Kidney tubule cell (primary cell): ENCODE data around the gene TFF1.

Experiments used
- DNase-seq: peaks from one replicate; pipeline ENCODE4 v3.0.0-alpha.2; 2018; ENCODE audit warnings: low spot score

TFF1 gene

DNA sequence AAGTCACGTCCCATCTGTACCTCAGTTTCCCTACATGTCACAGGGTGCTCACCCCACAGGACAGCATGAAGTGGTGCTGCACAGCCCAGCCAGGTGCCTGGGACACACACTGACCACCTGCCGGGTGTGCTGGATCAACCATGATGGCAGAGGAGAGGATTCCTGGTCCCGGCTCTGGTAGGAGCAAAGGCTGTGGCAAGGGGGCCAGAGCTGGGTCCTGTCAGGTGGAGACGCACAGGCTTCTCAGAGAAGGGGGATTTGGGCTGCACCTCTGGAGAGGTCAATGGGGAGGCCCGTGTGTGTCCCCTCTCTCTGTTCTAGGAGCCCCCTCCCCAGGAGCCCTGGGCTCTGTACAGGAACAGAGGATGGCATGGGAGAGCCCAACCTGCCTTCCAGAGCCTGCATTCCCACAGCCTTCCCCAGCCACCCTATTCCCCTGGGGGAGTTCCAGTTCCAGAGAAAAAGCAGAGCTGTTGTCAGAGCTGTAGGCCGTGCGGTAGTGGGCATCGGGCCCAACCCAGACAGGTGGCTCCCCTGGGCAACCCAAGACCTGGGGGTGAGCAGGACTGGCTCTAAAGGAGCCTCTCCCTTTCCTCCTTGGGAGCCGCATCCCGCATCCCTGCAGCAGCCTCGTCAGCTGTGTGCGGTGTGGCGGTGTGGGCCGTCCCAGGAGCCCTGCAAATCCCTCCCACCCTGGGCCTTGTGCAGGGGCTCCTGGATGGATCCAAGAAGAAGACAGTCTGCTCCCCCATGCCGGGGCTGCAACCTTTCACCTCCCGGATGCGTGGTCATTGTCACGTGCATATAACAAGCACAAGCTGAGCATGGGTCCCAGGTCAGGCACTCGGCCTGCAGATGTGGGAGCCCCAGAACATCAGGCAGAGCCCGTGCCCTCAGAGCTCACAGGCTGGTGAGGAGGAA is 48.2 kb downstream of the TFF1 start:
- no peak for DNase-seq

DNA sequence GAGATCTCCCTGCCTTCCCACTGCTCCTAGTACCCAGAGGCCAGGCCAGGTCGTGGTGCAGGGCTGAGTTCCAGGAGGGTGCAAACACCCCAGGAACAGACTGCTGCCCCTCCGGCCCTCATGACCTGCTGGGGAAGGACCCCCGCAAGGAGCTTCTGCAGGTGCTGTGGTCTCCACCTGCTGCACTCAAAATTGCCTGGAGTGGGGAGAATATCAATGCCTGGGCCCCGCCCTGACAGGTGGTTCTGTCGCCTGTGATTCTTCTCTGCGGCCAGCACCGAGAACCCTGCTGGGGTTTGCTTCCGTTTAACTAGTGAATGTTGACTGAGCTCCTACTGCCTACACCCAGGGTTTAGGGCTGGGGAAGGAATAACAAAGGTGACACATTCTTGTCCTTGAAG is 49.0 kb downstream of the TFF1 start:
- no peak for DNase-seq

DNA sequence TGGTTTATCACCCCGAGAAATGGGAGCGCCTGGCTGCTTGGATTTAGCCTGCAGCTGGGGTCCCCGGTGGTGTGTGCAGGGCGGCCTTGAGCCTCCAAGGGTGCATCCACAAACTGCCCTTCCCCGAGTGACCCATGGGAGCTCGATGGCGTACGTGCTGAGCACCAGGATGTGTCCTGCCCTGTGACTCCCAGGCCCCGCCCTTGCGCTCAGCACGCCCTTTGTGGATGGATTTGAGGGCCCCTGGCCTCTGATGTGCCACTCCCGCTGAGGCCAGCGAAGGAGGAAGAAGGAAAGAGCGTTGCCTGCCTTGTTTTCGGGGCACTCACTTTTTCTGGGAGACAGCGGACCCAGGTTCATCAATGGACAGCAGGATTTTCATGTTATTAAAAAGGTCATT is 49.4 kb downstream of the TFF1 start:
- DNase-seq = no peak

DNA sequence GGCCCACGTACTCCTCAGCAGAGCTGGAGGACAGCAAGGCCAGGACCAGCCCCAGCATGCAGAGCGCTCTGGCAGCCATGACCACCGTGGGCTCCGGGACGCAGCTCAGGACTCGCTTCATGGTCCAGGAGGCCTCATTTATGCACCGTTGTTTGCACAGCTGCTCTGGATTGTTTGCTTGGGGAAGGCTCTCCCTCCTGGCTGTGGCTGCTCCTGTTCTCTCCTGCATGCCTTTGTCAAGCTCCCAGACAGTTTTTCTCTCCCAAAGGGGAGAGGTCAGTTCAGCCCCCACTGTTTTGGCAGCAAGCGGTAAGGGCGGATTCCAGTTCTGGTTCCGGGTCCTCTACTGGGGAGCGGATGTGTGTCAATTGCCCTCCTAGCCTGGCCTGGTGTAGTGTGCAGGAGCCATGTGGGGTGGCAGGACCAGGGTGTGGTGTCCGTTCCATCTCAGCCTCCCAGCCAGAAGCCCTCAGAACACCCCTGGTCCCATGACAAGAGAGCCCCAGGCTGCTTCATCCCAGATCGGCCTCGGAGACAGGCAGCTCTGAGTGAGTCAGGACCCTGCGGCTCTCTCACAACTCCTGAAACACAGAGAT is 50.9 kb downstream of the TFF1 start, which contains the start of gene TFF3:
Gene TFF3 (minus strand): TSS at position 114 of the 596 bp plus-strand sequence. CDS start 35 bp downstream, at position 79.
- peak; percentile 34 for DNase-seq

DNA sequence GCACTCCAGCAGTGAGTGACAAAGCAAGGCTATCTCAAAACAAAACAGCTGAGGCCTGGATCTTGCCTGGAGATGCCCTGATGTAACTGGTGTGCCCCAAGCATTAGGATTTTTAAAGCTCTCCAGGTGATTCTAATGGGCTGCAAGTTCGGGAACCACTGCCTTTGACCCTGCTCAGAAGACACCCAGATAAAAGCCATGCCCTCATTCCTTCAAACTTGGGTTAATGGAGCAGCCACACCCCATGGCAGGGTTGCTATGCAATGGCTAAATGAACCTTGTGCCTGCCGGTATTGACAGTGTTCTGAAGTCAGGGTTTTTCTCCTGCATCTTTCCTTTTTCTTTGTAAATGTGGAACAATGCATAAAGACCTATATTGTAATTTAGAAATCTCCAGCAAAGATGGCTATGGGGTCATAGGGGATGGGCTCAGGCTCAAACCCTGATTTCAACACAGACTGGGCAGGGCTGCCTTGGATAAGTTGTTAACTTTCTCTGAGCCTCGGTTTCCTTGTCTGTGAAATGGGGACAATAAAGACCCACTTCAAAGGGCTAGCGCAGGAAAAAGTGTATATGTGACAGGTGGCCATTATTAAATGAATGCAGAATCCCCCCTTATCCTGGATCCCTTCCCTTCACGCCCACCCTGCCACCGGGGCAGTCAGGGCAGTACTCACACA is 51.6 kb downstream of the TFF1 start:
- DNase-seq = no peak

DNA sequence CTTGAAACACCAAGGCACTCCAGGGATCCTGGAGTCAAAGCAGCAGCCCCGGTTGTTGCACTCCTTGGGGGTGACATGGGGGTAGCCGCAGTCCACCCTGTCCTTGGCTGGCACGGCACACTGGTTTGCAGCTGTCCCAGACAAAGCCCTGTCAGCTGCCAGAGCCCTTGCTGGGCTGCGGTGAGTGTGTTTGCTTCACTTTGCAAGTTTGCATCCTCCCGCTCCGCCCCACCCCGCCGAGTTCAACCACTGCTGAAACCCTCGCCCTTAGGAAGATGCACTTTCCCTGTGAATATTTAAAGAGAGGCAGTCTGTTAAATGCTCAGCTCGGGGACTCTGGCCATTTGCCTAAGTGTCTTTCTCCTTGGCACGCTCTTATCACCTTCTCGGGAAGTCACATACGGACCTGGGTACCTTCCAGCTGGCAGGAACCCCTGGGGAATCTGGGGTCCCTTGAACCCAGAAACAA is 52.8 kb downstream of the TFF1 start:
- no peak for DNase-seq

DNA sequence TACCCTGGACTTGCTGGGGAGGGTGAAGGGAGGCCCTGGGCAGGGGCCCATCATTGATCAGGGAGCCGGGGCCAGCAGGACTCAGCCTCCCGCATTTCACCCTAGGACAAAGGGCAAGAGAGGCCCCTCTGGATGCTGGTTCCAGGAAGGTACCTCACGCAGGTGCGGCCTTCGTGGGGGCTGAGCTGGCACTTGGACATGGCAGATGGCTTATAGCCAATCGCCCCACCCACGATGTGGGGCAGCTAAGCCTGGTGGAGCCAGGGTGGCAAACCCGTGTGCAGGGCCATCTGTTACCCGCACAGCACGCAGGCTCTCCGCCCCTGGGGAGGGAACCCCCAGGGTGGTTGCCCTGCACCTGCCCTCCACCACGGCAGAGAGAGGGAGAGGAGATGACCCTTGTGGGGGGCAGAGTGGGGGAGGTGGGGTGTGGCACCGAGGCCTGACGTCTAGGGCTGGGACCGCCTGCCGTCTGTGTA is 53.7 kb downstream of the TFF1 start:
- no peak for DNase-seq
